Measurements from ENCODE around the gene MICOS13. TPM values are rescaled to one million over a fixed set of nuclear protein-coding genes. Genes with fewer than 3 reads are reported as not detected.

MICOS13 gene
- total RNA-seq, 2 donors from 2014 or later: 29.5 to 38.7 TPM

DNA sequence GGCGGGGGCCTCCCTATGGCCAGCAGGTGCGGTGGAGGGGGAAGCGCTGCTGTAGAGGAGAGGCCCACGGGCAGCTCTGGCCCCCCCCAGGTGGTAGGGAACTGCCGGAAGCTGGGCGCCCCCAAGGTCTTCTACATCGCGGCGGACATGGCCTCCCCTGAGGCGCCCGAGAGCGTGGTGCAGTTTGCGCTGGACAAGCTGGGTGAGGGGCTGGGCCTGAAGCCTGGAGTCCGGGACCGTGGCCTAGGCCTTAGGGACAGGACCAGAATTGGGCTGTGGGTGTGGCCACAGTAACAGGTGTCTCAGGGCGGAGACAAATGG is 6.0 kb upstream of the MICOS13 start:
- peak overlapping the region; percentile 81 for H3K27ac Mint-ChIP-seq

GRCh38 chr19:5684694-5685430 is 4.5 kb upstream of the MICOS13 start:
- Mint-ChIP-seq H3K27me3 (no peaks in the 10 kb centered on the region), H3K9me3 (peaks cover 4% of the 10 kb centered on the region), H3K36me3 (ENCODE audit: low read depth) (peaks cover 8% of the 10 kb centered on the region), H3K4me1 (peaks cover 16% of the 10 kb centered on the region), H3K4me3 (no peak overlapping the region), H3K27ac (no peak overlapping the region)
- ATAC-seq (replicated peaks): no peak

More for the DNA sequence above, 6.0 kb upstream of the MICOS13 start:
- Mint-ChIP-seq H3K9me3 (peaks cover 4% of the 10 kb centered on the region), H3K27me3 (no peaks in the 10 kb centered on the region), H3K36me3 (ENCODE audit: low read depth) (peaks cover 15% of the 10 kb centered on the region), H3K4me3 (peak overlapping the region; percentile 74), H3K4me1 (peaks cover 16% of the 10 kb centered on the region)
- no peak for ATAC-seq (replicated peaks)

- Mint-ChIP-seq H3K9me3 (peaks cover 4% of the 10 kb centered on the region), H3K4me1 (peaks cover 18% of the 10 kb centered on the region), H3K27ac (no peak overlapping the region), H3K27me3 (no peaks in the 10 kb centered on the region), H3K36me3 (ENCODE audit: low read depth) (peaks cover 7% of the 10 kb centered on the region), H3K4me3 (peak overlapping the region; percentile 18)
- ATAC-seq (replicated peaks): no peak
Measured at GRCh38 chr19:5683177-5683886, 3.0 kb upstream of the MICOS13 start.

DNA sequence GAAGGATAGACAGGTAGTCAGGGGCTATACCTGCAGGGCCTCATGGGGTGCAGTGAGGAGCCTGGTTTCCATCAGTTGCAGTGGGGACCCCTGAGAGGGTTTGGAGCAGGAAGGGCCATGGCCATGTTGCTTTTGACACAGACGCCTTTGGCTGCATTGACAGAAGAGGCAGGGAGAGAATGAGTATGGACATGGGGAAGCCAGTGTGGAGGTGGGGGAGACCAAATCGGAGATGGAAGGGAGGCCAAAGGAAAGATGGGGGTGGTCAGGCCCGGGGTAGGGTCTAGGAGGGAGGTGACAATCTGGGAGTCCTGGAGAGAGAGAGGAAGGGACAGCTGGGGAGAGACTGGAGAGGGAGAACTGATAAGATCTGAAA is 1.8 kb upstream of the MICOS13 start:
- Mint-ChIP-seq H3K9me3 (peaks cover 4% of the 10 kb centered on the region), H3K27me3 (no peaks in the 10 kb centered on the region), H3K4me3 (peak overlapping the region; percentile 88), H3K36me3 (ENCODE audit: low read depth) (peaks cover 7% of the 10 kb centered on the region), H3K27ac (peak overlapping the region; percentile 83), H3K4me1 (peaks cover 18% of the 10 kb centered on the region)
- ATAC-seq (replicated peaks): no peak

GRCh38 chr19:5681391-5682106 is 1.2 kb upstream of the MICOS13 start:
- Mint-ChIP-seq H3K36me3 (ENCODE audit: low read depth) (peaks cover 7% of the 10 kb centered on the region), H3K9me3 (peaks cover 4% of the 10 kb centered on the region), H3K4me1 (peaks cover 18% of the 10 kb centered on the region), H3K27ac (peak overlapping the region; percentile 83), H3K27me3 (no peaks in the 10 kb centered on the region), H3K4me3 (peak overlapping the region; percentile 88)
- no peak for ATAC-seq (replicated peaks)

DNA sequence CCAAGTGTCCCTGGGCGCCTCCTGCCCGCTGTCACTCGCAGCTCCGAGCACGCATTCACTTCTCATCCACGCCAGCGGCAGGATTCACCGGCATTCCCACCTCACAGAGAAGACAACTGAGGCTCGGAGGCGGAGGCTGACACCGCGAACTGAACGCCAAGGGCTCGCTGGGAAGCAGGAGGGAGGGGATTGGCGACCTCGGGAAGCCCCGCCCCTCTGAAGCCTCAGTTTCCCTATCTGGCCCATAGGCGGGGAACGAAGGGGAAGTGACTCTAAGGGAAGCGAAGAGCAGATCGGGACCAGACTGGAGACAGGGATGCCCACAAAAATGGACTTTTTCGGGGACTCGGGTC is 256 bp downstream of the MICOS13 start:
- Mint-ChIP-seq H3K27ac (peak overlapping the region; percentile 98), H3K4me3 (peak overlapping the region; percentile 88), H3K36me3 (ENCODE audit: low read depth) (peaks cover 7% of the 10 kb centered on the region), H3K27me3 (no peaks in the 10 kb centered on the region), H3K9me3 (peaks cover 4% of the 10 kb centered on the region), H3K4me1 (peaks cover 18% of the 10 kb centered on the region)
- ATAC-seq (replicated peaks): peak; percentile 1

DNA sequence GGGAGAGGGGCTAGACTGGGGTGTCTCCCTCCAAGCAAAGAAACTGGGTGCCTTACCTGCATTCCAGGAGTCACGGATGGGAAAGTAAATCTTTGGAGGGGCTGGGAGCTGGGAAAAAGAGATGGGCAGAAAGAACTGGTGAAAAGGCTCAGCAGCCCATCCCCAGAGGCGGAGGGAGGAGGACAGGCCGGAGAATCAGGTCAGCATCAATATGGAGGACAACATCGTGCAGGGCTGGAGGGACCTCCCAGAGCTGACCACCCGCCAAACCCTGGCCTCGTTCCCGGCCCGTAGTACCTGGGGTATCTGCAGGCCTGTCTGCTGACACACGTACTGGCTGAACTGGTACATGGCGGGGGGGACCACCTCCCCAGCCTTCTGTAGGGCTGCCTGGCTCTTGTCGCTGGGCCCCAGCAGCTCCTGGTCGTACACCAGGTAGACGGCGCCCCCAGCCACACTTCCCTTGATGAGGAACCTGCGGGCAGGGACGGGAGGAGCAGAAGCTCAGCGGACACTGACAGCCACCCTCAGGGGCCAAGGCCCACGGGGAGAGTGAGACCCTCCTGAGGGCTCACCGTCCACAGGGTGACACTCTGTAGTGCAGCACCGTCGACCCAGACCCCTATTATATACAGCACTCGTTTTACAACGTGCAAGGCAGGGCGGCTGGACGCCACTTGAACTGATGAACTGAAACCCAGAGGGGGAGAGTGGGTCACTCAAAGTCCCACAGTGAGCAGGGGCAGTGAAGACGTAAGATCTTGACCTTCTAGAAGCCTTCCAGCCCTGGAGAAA is 830 bp downstream of the MICOS13 start:
- Mint-ChIP-seq H3K4me1 (peaks cover 18% of the 10 kb centered on the region), H3K27ac (peak overlapping the region; percentile 98), H3K36me3 (ENCODE audit: low read depth) (peaks cover 7% of the 10 kb centered on the region), H3K4me3 (peak overlapping the region; percentile 88), H3K27me3 (no peaks in the 10 kb centered on the region), H3K9me3 (peaks cover 4% of the 10 kb centered on the region)
- ATAC-seq (replicated peaks): no peak

DNA sequence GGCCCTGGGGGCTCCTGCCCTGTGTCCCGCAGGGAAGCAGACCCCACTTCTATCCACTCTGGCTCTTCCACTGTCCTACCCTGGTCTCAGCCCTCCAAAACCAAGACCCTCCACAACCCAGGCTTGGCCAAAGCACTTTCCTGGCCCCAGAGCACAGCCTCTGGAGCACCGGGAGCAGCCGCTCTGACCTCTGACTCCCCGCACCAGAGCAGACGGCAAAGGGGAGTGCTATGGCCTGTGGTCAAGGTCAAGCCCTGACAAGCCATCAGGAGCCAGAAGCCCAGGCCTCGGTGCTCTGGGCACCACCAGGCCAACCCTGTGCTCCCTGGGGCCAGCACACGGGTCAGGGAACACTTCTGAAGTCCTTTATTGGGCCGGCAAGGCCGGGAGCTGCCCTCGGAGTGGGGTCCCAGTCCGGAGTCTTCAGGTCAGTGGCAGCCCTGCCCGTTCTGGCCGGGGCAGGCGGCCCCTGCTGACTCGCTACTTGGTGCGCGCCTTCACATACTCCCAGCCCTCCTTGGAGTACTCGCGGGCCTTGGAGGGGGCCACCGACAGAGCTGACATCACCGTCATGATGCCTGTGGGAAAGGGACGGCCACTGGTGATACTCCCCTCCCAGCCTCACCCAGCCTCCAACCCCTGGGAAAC is 2.1 kb downstream of the MICOS13 start:
- ATAC-seq (replicated peaks): no peak
- H3K4me1 Mint-ChIP-seq: peaks cover 18% of the 10 kb centered on the region
- H3K27me3 Mint-ChIP-seq: no peaks in the 10 kb centered on the region
- H3K27ac Mint-ChIP-seq: no peak overlapping the region
- peaks cover 4% of the 10 kb centered on the region for H3K9me3 Mint-ChIP-seq
- H3K4me3 Mint-ChIP-seq: no peak overlapping the region
- H3K36me3 Mint-ChIP-seq (ENCODE audit: low read depth): peaks cover 7% of the 10 kb centered on the region

DNA sequence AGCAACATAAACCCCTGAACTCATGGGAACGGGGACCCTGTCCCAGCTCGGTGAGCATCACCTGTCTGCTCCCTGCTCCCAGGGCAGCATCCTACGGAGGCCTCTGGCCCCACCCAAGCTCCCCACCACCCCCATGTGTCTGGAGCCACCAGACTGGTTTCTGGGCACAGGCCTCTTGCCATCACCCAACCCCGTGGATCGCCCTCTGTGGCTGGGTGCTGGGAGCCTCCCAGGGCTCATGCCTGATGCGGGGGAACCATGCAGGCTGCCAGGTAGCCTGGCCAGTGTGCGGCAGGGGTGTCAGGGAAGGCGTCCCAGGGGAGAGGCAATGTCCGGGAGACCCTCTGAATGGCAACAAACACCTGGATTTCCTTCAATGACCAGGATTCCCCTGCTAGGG is 2.7 kb downstream of the MICOS13 start:
- Mint-ChIP-seq H3K27me3 (no peaks in the 10 kb centered on the region), H3K36me3 (ENCODE audit: low read depth) (peaks cover 7% of the 10 kb centered on the region), H3K4me3 (no peak overlapping the region), H3K27ac (no peak overlapping the region), H3K9me3 (peaks cover 4% of the 10 kb centered on the region), H3K4me1 (peaks cover 18% of the 10 kb centered on the region)
- ATAC-seq (replicated peaks): no peak

DNA sequence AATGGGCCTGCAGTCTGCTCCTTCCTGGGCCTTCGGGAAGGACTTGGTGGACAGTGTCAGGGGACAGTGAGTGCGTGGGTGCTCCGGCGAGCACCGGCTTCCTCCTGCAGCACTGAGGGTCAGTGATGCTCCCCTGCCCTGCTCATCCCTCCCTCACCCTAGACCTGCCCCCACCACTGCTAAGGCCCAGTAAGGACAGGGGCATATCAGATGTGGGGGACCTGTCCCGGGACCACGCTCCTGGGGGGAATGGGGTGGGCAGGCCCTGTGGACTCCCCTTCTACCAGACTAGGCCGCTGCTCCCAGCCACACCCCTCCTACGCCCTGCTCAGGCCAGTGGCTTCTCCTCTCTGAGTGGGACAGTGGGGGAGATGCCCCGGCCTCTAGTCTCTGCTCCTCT is 3.2 kb downstream of the MICOS13 start:
- H3K9me3 Mint-ChIP-seq: peaks cover 4% of the 10 kb centered on the region
- no peak overlapping the region for H3K4me3 Mint-ChIP-seq
- no peak overlapping the region for H3K27ac Mint-ChIP-seq
- H3K4me1 Mint-ChIP-seq: peaks cover 15% of the 10 kb centered on the region
- no peak for ATAC-seq (replicated peaks)
- peaks cover 7% of the 10 kb centered on the region for H3K36me3 Mint-ChIP-seq (ENCODE audit: low read depth)
- H3K27me3 Mint-ChIP-seq: no peaks in the 10 kb centered on the region

GRCh38 chr19:5676772-5677105 is 3.6 kb downstream of the MICOS13 start:
- Mint-ChIP-seq H3K4me3 (no peak overlapping the region), H3K36me3 (ENCODE audit: low read depth) (peaks cover 7% of the 10 kb centered on the region), H3K27me3 (no peaks in the 10 kb centered on the region), H3K27ac (no peak overlapping the region), H3K4me1 (peaks cover 11% of the 10 kb centered on the region), H3K9me3 (peaks cover 4% of the 10 kb centered on the region)
- ATAC-seq (replicated peaks): no peak

DNA sequence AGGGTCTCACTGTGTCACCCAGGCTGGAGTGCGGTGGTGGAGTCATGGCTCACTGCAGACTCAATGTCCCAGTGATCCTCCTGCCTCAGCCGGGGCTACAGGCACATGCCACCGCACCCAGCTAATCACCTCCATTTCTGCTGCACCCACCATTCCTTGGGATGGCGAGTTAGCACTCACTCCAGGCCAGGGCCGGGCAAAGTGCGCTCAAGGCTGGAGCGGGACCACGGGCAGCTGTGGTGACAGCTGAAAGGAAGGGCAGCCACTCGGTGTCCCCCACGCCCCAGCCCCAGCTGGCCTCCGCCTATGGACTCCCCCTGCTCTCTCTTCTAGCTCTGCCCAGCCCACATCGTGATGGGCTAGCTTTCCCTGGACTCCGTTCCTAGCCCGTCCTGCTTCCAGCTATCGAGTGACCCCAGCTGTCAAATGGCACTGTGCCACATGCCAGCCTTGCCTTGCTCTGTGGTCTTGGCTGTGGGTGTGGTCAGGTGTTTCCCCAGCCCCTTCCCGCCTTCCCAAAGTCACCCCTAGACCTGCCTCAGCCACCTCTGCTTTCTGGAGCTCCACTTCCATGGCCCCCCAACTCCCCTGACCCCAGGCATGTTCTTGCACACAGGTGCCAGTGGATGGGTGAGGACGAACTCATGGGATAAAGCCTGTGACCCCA is 4.1 kb downstream of the MICOS13 start:
- peaks cover 9% of the 10 kb centered on the region for H3K36me3 Mint-ChIP-seq (ENCODE audit: low read depth)
- no peaks in the 10 kb centered on the region for H3K9me3 Mint-ChIP-seq
- peaks cover 6% of the 10 kb centered on the region for H3K4me1 Mint-ChIP-seq
- H3K27me3 Mint-ChIP-seq: no peaks in the 10 kb centered on the region
- ATAC-seq (replicated peaks): no peak
- no peak overlapping the region for H3K27ac Mint-ChIP-seq
- H3K4me3 Mint-ChIP-seq: no peak overlapping the region

DNA sequence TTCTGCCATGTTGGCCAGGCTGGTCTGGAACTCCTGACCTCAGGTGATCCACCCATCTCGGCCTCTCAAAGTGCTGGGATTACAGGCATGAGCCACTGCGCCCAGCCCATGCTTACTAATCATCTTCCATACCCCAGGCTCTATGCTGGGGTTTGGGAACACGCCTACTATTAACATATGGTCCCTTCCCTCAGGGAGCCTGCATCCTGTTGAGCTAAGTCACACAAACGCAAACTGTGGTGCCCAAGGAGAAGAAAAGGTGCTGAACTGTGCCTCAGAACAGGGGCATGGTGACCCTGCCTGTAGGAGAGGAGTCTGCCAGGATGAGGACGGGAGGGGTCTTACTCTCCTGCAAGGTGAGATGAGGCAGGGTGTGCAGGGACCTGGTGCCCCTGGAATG is 5.6 kb downstream of the MICOS13 start:
- Mint-ChIP-seq H3K27me3 (no peaks in the 10 kb centered on the region), H3K4me1 (peaks cover 5% of the 10 kb centered on the region), H3K4me3 (no peak overlapping the region), H3K27ac (no peak overlapping the region), H3K9me3 (no peaks in the 10 kb centered on the region), H3K36me3 (ENCODE audit: low read depth) (peaks cover 13% of the 10 kb centered on the region)
- ATAC-seq (replicated peaks): no peak

DNA sequence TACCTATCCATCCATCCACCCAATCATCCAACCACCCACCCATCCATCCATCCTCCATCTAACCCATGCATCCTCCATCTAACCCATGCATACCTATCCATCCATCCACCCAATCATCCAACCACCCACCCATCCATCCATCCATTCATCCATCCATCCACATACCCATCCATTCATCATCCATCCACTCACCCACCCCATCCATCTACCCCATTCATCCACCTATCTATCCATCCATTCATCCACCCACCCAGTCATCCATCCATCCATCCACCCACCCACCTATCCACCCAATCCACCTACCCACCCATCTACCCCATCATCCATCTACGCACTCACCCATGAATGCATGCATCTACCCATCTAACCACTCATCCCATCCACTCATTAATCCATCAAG is 6.6 kb downstream of the MICOS13 start:
- no peaks in the 10 kb centered on the region for H3K4me1 Mint-ChIP-seq
- H3K36me3 Mint-ChIP-seq (ENCODE audit: low read depth): peaks cover 23% of the 10 kb centered on the region
- no peak overlapping the region for H3K27ac Mint-ChIP-seq
- H3K4me3 Mint-ChIP-seq: no peak overlapping the region
- H3K9me3 Mint-ChIP-seq: no peaks in the 10 kb centered on the region
- no peak for ATAC-seq (replicated peaks)
- no peaks in the 10 kb centered on the region for H3K27me3 Mint-ChIP-seq

All from activated T-helper 17 cell treated with anti-CD3 and anti-CD28 coated beads, Interleukin-2, amount 50 U/mL, for 72 hours (primary cell).